Measurements from ENCODE around the gene CD247.

GRCh38 chr1:167404908-167405307 is 113.4 kb downstream of the CD247 start:
- TF ChIP-seq CTCF (conservative IDR thresholded peaks at IDR 0.05; ENCODE audit: low read depth, low read length) (no peak), EZH2phosphoT487 (IDR thresholded peaks at IDR 0.05; ENCODE audit: borderline replicate concordance, low read length) (no peak)
